GM18519 (cell line): ENCODE measurements around the gene ULK1.

ENCODE experiments used
- ATAC-seq: cut with Tn5 transposase; IDR thresholded peaks from one replicate; pipeline ENCODE4 v1.9.1; 2021; ENCODE audit warnings: mild to moderate bottlenecking, moderate library complexity; ENCODE audit not compliant: unreplicated experiment, low FRiP score

Gene ULK1

GRCh38 chr12:131894313-131894860 is at the start of gene ULK1:
Gene ULK1 (plus strand): TSS chr12:131894622. CDS start chr12:131895002, 380 bp downstream.
- ATAC-seq: peak; percentile 75

GRCh38 chr12:131844656-131845055 is 49.8 kb upstream of the ULK1 start:
- no peak for ATAC-seq

- ATAC-seq: no peak
Measured at GRCh38 chr12:131845121-131845520, 49.3 kb upstream of the ULK1 start.

- ATAC-seq: no peak
Measured at GRCh38 chr12:131847456-131847855, 47.0 kb upstream of the ULK1 start.

GRCh38 chr12:131848753-131849152 is 45.7 kb upstream of the ULK1 start:
- no peak for ATAC-seq

GRCh38 chr12:131849700-131850553 is 44.5 kb upstream of the ULK1 start:
- no peak for ATAC-seq

- ATAC-seq: no peak
Measured at GRCh38 chr12:131850856-131851559, 43.4 kb upstream of the ULK1 start.

- no peak for ATAC-seq
Measured at GRCh38 chr12:131851741-131852550, 42.5 kb upstream of the ULK1 start.

- ATAC-seq: no peak
Measured at GRCh38 chr12:131852551-131853299, 41.7 kb upstream of the ULK1 start.

GRCh38 chr12:131853832-131854797 is 40.3 kb upstream of the ULK1 start:
- no peak for ATAC-seq

- ATAC-seq: no peak
Measured at GRCh38 chr12:131854861-131855476, 39.5 kb upstream of the ULK1 start.

GRCh38 chr12:131855521-131856142 is 38.8 kb upstream of the ULK1 start:
- no peak for ATAC-seq

- ATAC-seq: no peak
Measured at GRCh38 chr12:131856366-131857097, 37.9 kb upstream of the ULK1 start.

- no peak for ATAC-seq
Measured at GRCh38 chr12:131857908-131858850, 36.2 kb upstream of the ULK1 start.

GRCh38 chr12:131860472-131861260 is 33.8 kb upstream of the ULK1 start:
- ATAC-seq: no peak
